Measurements from ENCODE around the gene DLK2.

GRCh38 chr6:43444036-43444435 lies 11.3 kb downstream of the DLK2 start:
- TF ChIP-seq EZH2phosphoT487 (IDR thresholded peaks at IDR 0.05; ENCODE audit: low read length) (no peak), CTCF (IDR thresholded peaks at IDR 0.05; ENCODE audit: low read length) (no peak), EZH2 (optimal IDR thresholded peaks at IDR 0.05; ENCODE audit: low read depth, low read length) (no peak)
